ENCODE data around the gene ADIPOR2.

ADIPOR2 gene

DNA sequence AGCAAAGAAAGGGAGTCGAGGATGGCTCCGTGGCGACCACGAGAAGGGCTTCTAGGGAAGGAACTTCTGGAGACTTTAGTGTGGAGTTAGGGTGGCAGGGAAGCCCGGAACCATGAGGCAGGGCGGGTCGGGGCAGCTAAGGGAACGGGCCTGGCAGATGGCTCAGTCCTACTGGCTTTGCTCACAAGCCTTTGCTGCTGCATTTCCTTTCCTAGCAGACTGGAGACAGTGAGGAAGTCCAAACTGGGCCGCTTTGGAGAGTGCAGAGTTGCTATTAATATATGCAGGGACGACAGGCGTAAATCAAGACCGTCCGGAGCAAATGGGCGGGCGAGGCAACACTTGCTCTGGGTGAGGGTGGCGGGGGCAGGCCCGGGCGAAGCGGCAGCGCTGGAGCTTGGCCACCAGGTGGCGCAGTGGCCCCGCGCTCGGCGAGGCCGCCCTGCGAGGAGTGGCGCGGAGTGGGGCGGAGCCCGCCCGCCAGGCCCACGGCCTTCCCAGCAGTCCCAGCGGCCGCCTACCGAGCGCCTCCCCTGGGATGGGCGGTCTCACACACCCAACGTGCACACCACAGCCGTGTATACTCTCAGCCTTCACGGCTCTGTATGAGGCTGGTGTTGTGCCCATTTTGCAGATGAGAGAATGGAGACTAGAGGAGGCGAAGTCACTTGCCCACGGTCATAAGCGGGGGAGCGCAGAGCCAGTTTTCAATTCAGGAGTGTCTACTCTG, 105.1 kb downstream of the ADIPOR2 start:
- H3K4me1 ChIP-seq: peaks cover 0 to 23% (median 19%) of the 10 kb centered on the region in 4 donors
- intact Hi-C loops (cut with DNase I; ENCODE audit: low total_unique reads): loop anchor here (1.0 to 10.0 kb wide), 3 partner anchors 143 to 479 kb away; no protein-coding TSS in a partner anchor
- peak; percentile 90 to 100 for TF ChIP-seq CTCF (IDR thresholded peaks at IDR 0.05)
- peak overlapping the region; percentile 52 to 66 for H3K4me3 ChIP-seq
- H3K9me3 ChIP-seq: no peaks in the 10 kb centered on the region
- DNase-seq: peak; percentile 90 to 96
- no peaks in the 10 kb centered on the region for H3K27me3 ChIP-seq
- peak overlapping the region; percentile 54 to 75 for H3K27ac ChIP-seq
- H3K36me3 ChIP-seq: no peaks in the 10 kb centered on the region

- Histone ChIP-seq H3K27me3 (no peaks in the 10 kb centered on the region), H3K4me3 (peak overlapping the region; percentile 52 to 66), H3K9me3 (no peaks in the 10 kb centered on the region), H3K4me1 (peaks cover 0 to 23% (median 19%) of the 10 kb centered on the region in 4 donors), H3K36me3 (no peaks in the 10 kb centered on the region), H3K27ac (peak overlapping the region; percentile 54 to 75)
- intact Hi-C loops (cut with DNase I; ENCODE audit: low total_unique reads): loop anchor here (1.0 to 10.0 kb wide), 2 partner anchors 144 to 478 kb away; no protein-coding TSS in a partner anchor
- DNase-seq: peak in 1 of 2 donors; percentile 72
- no peak for TF ChIP-seq CTCF (IDR thresholded peaks at IDR 0.05)
Observed at GRCh38 chr12:1796515-1797010, 105.7 kb downstream of the ADIPOR2 start.

- peak in 1 of 2 donors; percentile 74 for DNase-seq
- no peak for TF ChIP-seq CTCF (IDR thresholded peaks at IDR 0.05)
- Histone ChIP-seq H3K4me3 (peak overlapping the region; percentile 52 to 66), H3K36me3 (no peaks in the 10 kb centered on the region), H3K4me1 (peaks cover 0 to 23% (median 19%) of the 10 kb centered on the region in 4 donors), H3K9me3 (no peaks in the 10 kb centered on the region), H3K27me3 (no peaks in the 10 kb centered on the region), H3K27ac (peak overlapping the region; percentile 54 to 75)
- intact Hi-C loops (cut with DNase I; ENCODE audit: low total_unique reads): loop anchor here (10.0 kb wide), 1 partner anchor 478 kb away; no protein-coding TSS in a partner anchor
Observed at GRCh38 chr12:1797011-1797901, 106.4 kb downstream of the ADIPOR2 start.

DNA sequence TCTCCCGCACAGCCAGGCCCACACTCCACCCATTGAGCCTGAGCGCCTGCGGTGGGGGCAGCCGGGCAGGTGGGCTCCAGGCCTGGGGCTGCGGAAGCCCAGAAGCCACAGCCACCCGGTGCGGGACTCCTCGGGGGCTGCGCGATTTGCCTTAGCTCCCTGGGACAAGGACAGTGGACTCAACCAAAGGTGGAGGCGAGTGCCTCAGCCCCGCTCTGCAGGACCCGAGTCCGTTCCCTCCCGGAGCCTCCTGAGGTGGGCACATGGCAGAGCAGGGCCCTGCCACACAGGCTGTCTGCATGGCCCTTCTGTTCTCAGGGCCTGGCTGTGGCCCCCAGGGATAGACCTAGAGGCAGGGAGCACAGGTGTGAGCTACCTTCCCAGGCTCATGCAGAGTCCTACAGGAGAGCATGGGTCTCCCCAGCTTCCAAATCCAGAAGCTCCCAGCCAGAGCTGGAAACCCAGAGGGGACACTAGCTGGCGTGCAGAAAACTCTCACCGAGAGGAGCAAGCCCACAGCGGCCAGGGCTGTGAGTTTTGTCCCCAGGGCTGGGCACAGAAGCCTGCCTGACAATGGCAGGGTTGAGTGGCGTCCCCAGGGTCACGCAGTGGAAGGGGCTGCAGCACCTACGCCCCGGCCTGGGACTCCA, 107.2 kb downstream of the ADIPOR2 start:
- H3K27me3 ChIP-seq: no peaks in the 10 kb centered on the region
- H3K4me3 ChIP-seq: no peak overlapping the region
- H3K27ac ChIP-seq: no peak overlapping the region
- H3K36me3 ChIP-seq: no peaks in the 10 kb centered on the region
- TF ChIP-seq CTCF (IDR thresholded peaks at IDR 0.05): no peak
- intact Hi-C loops (cut with DNase I; ENCODE audit: low total_unique reads): loop anchor here (2.0 to 10.0 kb wide), 2 partner anchors 237 to 477 kb away; no protein-coding TSS in a partner anchor
- DNase-seq: peak in 1 of 2 donors; percentile 69
- H3K4me1 ChIP-seq: peaks cover 0 to 23% (median 19%) of the 10 kb centered on the region in 4 donors
- no peaks in the 10 kb centered on the region for H3K9me3 ChIP-seq

- Histone ChIP-seq H3K27ac (no peak overlapping the region), H3K27me3 (no peaks in the 10 kb centered on the region), H3K9me3 (no peaks in the 10 kb centered on the region), H3K4me1 (peaks cover 0 to 23% (median 19%) of the 10 kb centered on the region in 4 donors), H3K4me3 (no peak overlapping the region), H3K36me3 (no peaks in the 10 kb centered on the region)
- no peak for TF ChIP-seq CTCF (IDR thresholded peaks at IDR 0.05)
- DNase-seq: no peak
- intact Hi-C loops (cut with DNase I; ENCODE audit: low total_unique reads): loop anchor here (2.0 to 10.0 kb wide), 2 partner anchors 236 to 476 kb away; no protein-coding TSS in a partner anchor
Observed at GRCh38 chr12:1798641-1799020, 107.8 kb downstream of the ADIPOR2 start.
